Keratinocyte (primary cell): ENCODE measurements around the gene PDF. TPM values are rescaled to one million over a fixed set of nuclear protein-coding genes. Genes with fewer than 3 reads are reported as not detected.
"Not testable (repeated sequence)": the region's sequence is repeated elsewhere in the genome, so short reads cannot be mapped to it uniquely, and the experiment has no call there.

Experiments
- DNase-seq: peaks from one replicate; pipeline ENCODE4 v3.0.0-alpha.2; 2011; ENCODE audit warnings: low read depth, missing footprints, low spot score
- FAIRE-seq: peaks from 2 replicates; lab custom pipeline; 2011; peaks lifted over from hg19 to GRCh38; lab: Jason Lieb, UNC
- H2AFZ ChIP-seq: 2 replicates; pipeline ENCODE4 v1.6.0; 2012; ENCODE audit warnings: low read length, control low read depth, inconsistent platforms; ENCODE audit not compliant: control insufficient read depth
- H3K27ac ChIP-seq: 2 replicates; pipeline ENCODE4 v1.5.1; 2011; ENCODE audit warnings: low read length; ENCODE audit not compliant: control insufficient read depth, insufficient read depth
- H3K27me3 ChIP-seq: 3 replicates; pipeline ENCODE4 v1.6.0; 2011; ENCODE audit warnings: low read length; ENCODE audit not compliant: control insufficient read depth, insufficient read depth; ENCODE audit errors: extremely low read depth
- H3K36me3 ChIP-seq, 2 experiments: 2 replicates in 1 of 2; 3 replicates in 1 of 2; pipeline ENCODE4 v1.5.1; 2011; ENCODE audit warnings: low read length in 2 of 2, mild to moderate bottlenecking in 1 of 2; ENCODE audit not compliant: control insufficient read depth in 2 of 2, insufficient read depth in 2 of 2; ENCODE audit errors: extremely low read depth in 1 of 2
- H3K4me1 ChIP-seq: 3 replicates; pipeline ENCODE4 v1.5.1; 2011; ENCODE audit warnings: low read length; ENCODE audit not compliant: control insufficient read depth, insufficient read depth; ENCODE audit errors: extremely low read depth
- H3K4me2 ChIP-seq: 3 replicates; pipeline ENCODE4 v1.6.0; 2011; ENCODE audit warnings: low read depth, low read length; ENCODE audit not compliant: control insufficient read depth, insufficient read depth; ENCODE audit errors: extremely low read depth
- H3K4me3 ChIP-seq, 3 experiments: fragments of 200-600 bp in 1 of 3; sonication (generic) in 1 of 3; 2 replicates in 2 of 3; 3 replicates in 1 of 3; pipeline ENCODE4 v1.5.1; 2011 to 2016; ENCODE audit warnings: low read length in 3 of 3, mild to moderate bottlenecking in 3 of 3, control low read depth in 2 of 3, inconsistent platforms in 1 of 3, low read depth in 1 of 3, mixed read lengths in 1 of 3, mixed run types in 1 of 3, moderate library complexity in 1 of 3; ENCODE audit not compliant: control insufficient read depth in 2 of 3, insufficient read depth in 2 of 3; ENCODE audit errors: extremely low read depth in 1 of 3
- H3K79me2 ChIP-seq: 2 replicates; pipeline ENCODE4 v1.6.0; 2012; ENCODE audit warnings: low read length; ENCODE audit not compliant: control insufficient read depth, insufficient read depth
- H3K9ac ChIP-seq: 3 replicates; pipeline ENCODE4 v1.6.0; 2011; ENCODE audit warnings: low read length; ENCODE audit not compliant: control insufficient read depth, insufficient read depth; ENCODE audit errors: extremely low read depth
- H3K9me1 ChIP-seq: 3 replicates; pipeline ENCODE4 v1.6.0; 2011; ENCODE audit warnings: low read length; ENCODE audit not compliant: control insufficient read depth, insufficient read depth; ENCODE audit errors: extremely low read depth
- H3K9me3 ChIP-seq: 2 replicates; pipeline ENCODE4 v1.5.1; 2012; ENCODE audit warnings: low read depth, low read length; ENCODE audit not compliant: control insufficient read depth
- H4K20me1 ChIP-seq: 3 replicates; pipeline ENCODE4 v1.6.0; 2011; ENCODE audit warnings: low read length; ENCODE audit not compliant: control insufficient read depth, insufficient read depth; ENCODE audit errors: extremely low read depth
- EZH2 ChIP-seq: IDR thresholded peaks from one replicate; pipeline ENCODE4 v1.6.1; 2012; ENCODE audit warnings: inconsistent platforms, mild to moderate bottlenecking, low read length, moderate library complexity
- dilution Hi-C: fragments of 300-500 bp; cut with MboI; formaldehyde crosslinking; loops from one replicate; pipeline ENCODE4 v1.7.0; 2020; ENCODE audit warnings: low sequenced_read_pairs; ENCODE audit not compliant: extremely low pct_ligation_motif_present
- polyA plus RNA-seq, 5 experiments: library from polyadenylated mRNA; depleted of rRNA in 3 of 5; stranded (reverse) in 3 of 5; stranded (forward) in 1 of 5; unstranded in 1 of 5; fragments of >200 nt; gene quantifications; 1 replicate in 1 of 5; 2 replicates in 3 of 5; 3 replicates in 1 of 5; pipeline versions ENCODE4 v1.2.1 to v1.2.3, GENCODE V29; 2011 to 2012; ENCODE audit warnings: missing spikeins in 2 of 5, low read depth in 1 of 5, low replicate concordance in 1 of 5
- TF ChIP-seq, protein P1 (sequence below), 3 experiments: IDR thresholded peaks in 1 of 3; conservative IDR thresholded peaks in 1 of 3; optimal IDR thresholded peaks in 1 of 3; 2 replicates in 2 of 3; 3 replicates in 1 of 3; pipeline versions ENCODE3 to v1.5.1; 2011; ENCODE audit warnings: low read length in 3 of 3, mild to moderate bottlenecking in 3 of 3, moderate library complexity in 2 of 3, control low read depth in 1 of 3, inconsistent platforms in 1 of 3; ENCODE audit not compliant: insufficient read depth in 2 of 3; ENCODE audit errors: extremely low read depth in 1 of 3

The PDF gene
- polyA plus RNA-seq, 1 donor (not counting 4 experiments of a cell fraction or from before 2014, with no cell fraction given) = 3.0 TPM

DNA sequence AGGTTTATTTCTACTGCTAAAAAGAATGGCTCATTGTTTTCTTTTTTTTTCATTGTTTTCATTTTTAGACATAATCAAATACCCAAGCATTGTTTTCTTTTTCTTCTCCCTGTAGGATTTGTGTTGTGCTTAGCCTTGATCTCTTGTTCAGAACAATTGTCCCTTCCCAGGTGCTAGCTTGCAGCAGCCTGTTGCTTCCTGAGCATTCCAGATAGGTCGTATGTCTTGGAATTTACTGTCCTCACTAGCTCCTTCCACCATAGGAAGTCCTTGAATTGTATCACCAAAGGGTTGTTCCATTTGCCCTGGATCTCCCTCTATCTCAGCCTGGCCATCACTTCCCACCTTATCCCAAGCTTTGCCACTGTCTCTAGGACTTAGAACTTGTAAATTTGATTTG, 29.2 kb downstream of the PDF start:
- H3K27me3 ChIP-seq = no peaks in the 10 kb centered on the region
- no peak overlapping the region for H3K4me3 ChIP-seq
- H3K9ac ChIP-seq = no peak overlapping the region
- H4K20me1 ChIP-seq = no peaks in the 10 kb centered on the region
- H3K4me1 ChIP-seq = no peaks in the 10 kb centered on the region
- dilution Hi-C loops = no loop called here
- no peaks in the 10 kb centered on the region for H3K9me3 ChIP-seq
- FAIRE-seq (no peak), DNase-seq (no peak)
- peaks cover 7 to 9% of the 10 kb centered on the region in 2 experiments for H3K36me3 ChIP-seq
- no peak overlapping the region for H3K4me2 ChIP-seq
- no peak overlapping the region for H3K27ac ChIP-seq
- H2AFZ ChIP-seq = no peak overlapping the region
- H3K9me1 ChIP-seq = no peaks in the 10 kb centered on the region
- TF ChIP-seq, protein P1, sequence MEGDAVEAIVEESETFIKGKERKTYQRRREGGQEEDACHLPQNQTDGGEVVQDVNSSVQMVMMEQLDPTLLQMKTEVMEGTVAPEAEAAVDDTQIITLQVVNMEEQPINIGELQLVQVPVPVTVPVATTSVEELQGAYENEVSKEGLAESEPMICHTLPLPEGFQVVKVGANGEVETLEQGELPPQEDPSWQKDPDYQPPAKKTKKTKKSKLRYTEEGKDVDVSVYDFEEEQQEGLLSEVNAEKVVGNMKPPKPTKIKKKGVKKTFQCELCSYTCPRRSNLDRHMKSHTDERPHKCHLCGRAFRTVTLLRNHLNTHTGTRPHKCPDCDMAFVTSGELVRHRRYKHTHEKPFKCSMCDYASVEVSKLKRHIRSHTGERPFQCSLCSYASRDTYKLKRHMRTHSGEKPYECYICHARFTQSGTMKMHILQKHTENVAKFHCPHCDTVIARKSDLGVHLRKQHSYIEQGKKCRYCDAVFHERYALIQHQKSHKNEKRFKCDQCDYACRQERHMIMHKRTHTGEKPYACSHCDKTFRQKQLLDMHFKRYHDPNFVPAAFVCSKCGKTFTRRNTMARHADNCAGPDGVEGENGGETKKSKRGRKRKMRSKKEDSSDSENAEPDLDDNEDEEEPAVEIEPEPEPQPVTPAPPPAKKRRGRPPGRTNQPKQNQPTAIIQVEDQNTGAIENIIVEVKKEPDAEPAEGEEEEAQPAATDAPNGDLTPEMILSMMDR (optimal IDR thresholded peaks at IDR 0.05 in 1 of 3, IDR thresholded peaks at IDR 0.05 in 1 of 3, conservative IDR thresholded peaks at IDR 0.05 in 1 of 3; ENCODE audit: extremely low read depth in 1 of 3, insufficient read depth in 2 of 3, low read length in 3 of 3) = no peak
- no peak for TF ChIP-seq EZH2
- H3K79me2 ChIP-seq = no peaks in the 10 kb centered on the region

DNA sequence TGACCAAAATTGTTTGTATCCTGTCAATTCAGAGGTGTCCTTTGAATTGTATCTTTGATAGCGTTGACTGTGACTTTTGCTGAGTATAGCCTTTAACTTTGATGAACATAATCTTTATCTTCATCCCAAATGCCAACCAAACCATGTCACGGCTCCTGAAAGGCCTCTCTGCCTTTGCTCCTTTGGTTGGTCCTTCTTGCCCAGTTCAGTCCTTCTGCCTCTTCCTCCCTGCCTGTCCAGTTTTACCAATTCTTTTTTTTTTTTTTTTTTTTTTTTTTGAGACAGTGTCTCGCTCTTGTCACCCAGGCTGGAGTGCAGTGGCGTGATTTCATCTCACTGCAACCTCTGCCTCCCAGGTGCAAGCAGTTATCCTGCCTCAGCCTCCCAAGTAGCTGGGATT, 32.1 kb downstream of the PDF start:
- dilution Hi-C loops = no loop called here
- Histone ChIP-seq H3K4me1 (peaks cover 9% of the 10 kb centered on the region), H3K36me3 (peaks cover 7 to 9% of the 10 kb centered on the region in 2 experiments), H3K9me1 (no peaks in the 10 kb centered on the region), H3K27me3 (no peaks in the 10 kb centered on the region), H4K20me1 (no peaks in the 10 kb centered on the region), H3K4me2 (no peak overlapping the region), H3K79me2 (no peaks in the 10 kb centered on the region), H2AFZ (no peak overlapping the region), H3K27ac (no peak overlapping the region), H3K9ac (no peak overlapping the region), H3K4me3 (no peak overlapping the region), H3K9me3 (no peaks in the 10 kb centered on the region)
- no peak for DNase-seq
- TF ChIP-seq, protein P1 (optimal IDR thresholded peaks at IDR 0.05 in 1 of 3, IDR thresholded peaks at IDR 0.05 in 1 of 3, conservative IDR thresholded peaks at IDR 0.05 in 1 of 3; ENCODE audit: extremely low read depth in 1 of 3, insufficient read depth in 2 of 3, low read length in 3 of 3) = no peak
- TF ChIP-seq EZH2 = no peak
- no peak for FAIRE-seq

DNA sequence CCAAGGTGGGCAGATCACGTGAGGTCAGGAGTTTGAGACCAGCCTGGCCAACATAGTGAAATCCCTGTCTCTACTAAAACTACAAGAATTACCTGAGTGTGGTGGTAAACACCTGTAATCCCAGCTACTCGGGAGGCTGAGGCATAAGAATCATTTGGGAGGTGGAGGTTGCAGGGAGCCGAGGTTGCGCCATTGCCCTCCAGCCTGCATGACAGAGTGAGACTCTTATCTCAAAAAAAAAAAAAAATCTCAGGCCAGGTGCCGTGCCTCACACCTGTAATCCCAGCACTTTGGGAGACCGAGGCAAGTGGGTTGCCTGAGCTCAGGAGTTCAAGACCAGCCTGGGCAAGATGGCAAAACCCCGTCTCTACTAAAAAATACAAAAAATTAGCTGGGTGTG, 33.6 kb downstream of the PDF start:
- H3K9me3 ChIP-seq, DNase-seq, H4K20me1 ChIP-seq, H3K36me3 ChIP-seq, H3K9ac ChIP-seq, H3K79me2 ChIP-seq, H3K9me1 ChIP-seq, H2AFZ ChIP-seq, H3K4me3 ChIP-seq, H3K27me3 ChIP-seq, H3K4me2 ChIP-seq, H3K27ac ChIP-seq, dilution Hi-C loops, FAIRE-seq: not testable (repeated sequence)
- peaks cover 11% of the 10 kb centered on the region for H3K4me1 ChIP-seq
